Psoas muscle (tissue), 8 donors: Measurements from ENCODE around the gene AHRR. TPM values are rescaled to one million over a fixed set of nuclear protein-coding genes. Genes with fewer than 3 reads are reported as not detected.

Experiments
- ATAC-seq, 4 donors: fragments of 200-7000 bp; cut with Tn5 transposase; one replicate each; pipeline ENCODE4 v1.9.1; 2020; ENCODE audit warnings: moderate library complexity in 3 of 4, mild to moderate bottlenecking in 2 of 4
- DNase-seq, 2 donors: peaks; one replicate each; pipeline ENCODE4 v3.0.0-alpha.2; 2020
- H3K27ac ChIP-seq: fragments of 200-600 bp; one replicate; pipeline ENCODE4 v1.8.0; 2022
- H3K27me3 ChIP-seq, 3 donors: fragments of 200-600 bp in 1 of 3; one replicate each; pipeline versions ENCODE4 v1.6.1 to v1.8.0; 2013 to 2022; ENCODE audit warnings: low read length in 2 of 3, mild to moderate bottlenecking in 2 of 3, moderate library complexity in 1 of 3; ENCODE audit not compliant: insufficient read depth in 3 of 3
- H3K36me3 ChIP-seq, 2 donors: fragments of 200-600 bp in 1 of 2; one replicate each; pipeline versions ENCODE4 v1.6.1 to v1.8.0; 2013 to 2022; ENCODE audit warnings: low read depth in 1 of 2, mild to moderate bottlenecking in 1 of 2, moderate library complexity in 1 of 2; ENCODE audit not compliant: insufficient read depth in 1 of 2
- H3K4me1 ChIP-seq: fragments of 200-600 bp; one replicate; pipeline ENCODE4 v1.8.0; 2022
- H3K4me3 ChIP-seq: fragments of 200-600 bp; one replicate; pipeline ENCODE4 v1.8.0; 2022; ENCODE audit warnings: mild to moderate bottlenecking
- H3K9me3 ChIP-seq: fragments of 200-600 bp; one replicate; pipeline ENCODE4 v1.8.0; 2022
- WGBS, 3 donors: extraction: QIAGEN DNeasy Blood & Tissue Kit; methylation state at CpG; one replicate each; pipeline versions ENCODE4 v1.1.6 to v1.1.7; 2013; 5-methylcytosine and 5-hydroxymethylcytosine counted together
- intact Hi-C, 2 donors: fragments of 100-400 bp; cut with DNase I; formaldehyde crosslinking; loops; one replicate each; pipeline versions ENCODE4 v1.11.0 to v1.14.2; 2022
- polyA plus RNA-seq, 3 donors: library from polyadenylated mRNA; stranded (reverse); fragments of 200-250 nt; gene quantifications; one replicate each; pipeline ENCODE4 v1.2.3, GENCODE V29; 2013
- total RNA-seq, 4 donors: library from RNA; stranded (reverse); fragmentation: NEBNext Ultra II Directional in 2 of 4; extraction: Animal tissue kit (Norgen Biotek cat#: 25700) in 2 of 4; gene quantifications; one replicate each; pipeline versions ENCODE4 v1.2.1 to v1.2.4, GENCODE V29; 2021 to 2023
- TF ChIP-seq, protein P1 (sequence below): fragments of 200-600 bp; IDR thresholded peaks from one replicate; pipeline ENCODE4 v1.8.0; 2022; ENCODE audit warnings: antibody characterized with exemption
- donor health status: healthy with polysubstance abuse.
- donor health status: DM: no; HTN: no; CAD: no; lungs with moderate emphysema.
- donor health status: Bipolar disorder and iron deficiency.
- donor health status: healthy.
- donor health status: DM: yes; HTN: yes; CAD: no.
- donor health status: DM: no; HTN: no; CAD: no.
- donor health status: DM: no; HTN: no; CAD: no.
- donor health status: DM: yes; HTN: yes; CAD: no.

Gene AHRR
- total and polyA plus RNA-seq, 7 donors: 0.10 to 7.4 (median 0.45) TPM

DNA sequence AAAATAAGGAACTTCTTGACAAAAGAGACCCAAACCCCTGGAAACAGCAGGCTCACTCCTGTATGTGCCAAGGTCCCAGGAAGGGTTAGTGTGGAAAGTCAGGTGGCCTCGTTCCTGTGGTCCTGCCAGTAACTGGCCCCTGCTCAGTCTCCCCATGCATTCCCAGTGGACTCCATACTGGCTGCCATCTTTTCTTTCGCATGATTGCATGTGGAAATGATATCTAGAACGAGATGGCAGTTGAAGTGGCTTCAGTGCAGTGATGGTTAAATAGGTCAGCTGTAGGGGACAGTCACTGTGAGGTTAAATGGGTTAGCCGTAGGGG is 30.4 kb downstream of the AHRR start:
- 74 to 81% (median 78%) methylated on average over 4 of the region's 4 CpGs for WGBS, 3 donors
- no peaks in the 10 kb centered on the region for H3K4me1 ChIP-seq
- DNase-seq (no peak), ATAC-seq (no peak)
- H3K27ac ChIP-seq: no peak overlapping the region
- no peaks in the 10 kb centered on the region for H3K36me3 ChIP-seq
- no peaks in the 10 kb centered on the region for H3K9me3 ChIP-seq
- TF ChIP-seq, protein P1, sequence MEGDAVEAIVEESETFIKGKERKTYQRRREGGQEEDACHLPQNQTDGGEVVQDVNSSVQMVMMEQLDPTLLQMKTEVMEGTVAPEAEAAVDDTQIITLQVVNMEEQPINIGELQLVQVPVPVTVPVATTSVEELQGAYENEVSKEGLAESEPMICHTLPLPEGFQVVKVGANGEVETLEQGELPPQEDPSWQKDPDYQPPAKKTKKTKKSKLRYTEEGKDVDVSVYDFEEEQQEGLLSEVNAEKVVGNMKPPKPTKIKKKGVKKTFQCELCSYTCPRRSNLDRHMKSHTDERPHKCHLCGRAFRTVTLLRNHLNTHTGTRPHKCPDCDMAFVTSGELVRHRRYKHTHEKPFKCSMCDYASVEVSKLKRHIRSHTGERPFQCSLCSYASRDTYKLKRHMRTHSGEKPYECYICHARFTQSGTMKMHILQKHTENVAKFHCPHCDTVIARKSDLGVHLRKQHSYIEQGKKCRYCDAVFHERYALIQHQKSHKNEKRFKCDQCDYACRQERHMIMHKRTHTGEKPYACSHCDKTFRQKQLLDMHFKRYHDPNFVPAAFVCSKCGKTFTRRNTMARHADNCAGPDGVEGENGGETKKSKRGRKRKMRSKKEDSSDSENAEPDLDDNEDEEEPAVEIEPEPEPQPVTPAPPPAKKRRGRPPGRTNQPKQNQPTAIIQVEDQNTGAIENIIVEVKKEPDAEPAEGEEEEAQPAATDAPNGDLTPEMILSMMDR: no peak
- no peak overlapping the region for H3K4me3 ChIP-seq
- intact Hi-C loops: no loop called here
- H3K27me3 ChIP-seq: peaks cover 0 to 41% (median 8%) of the 10 kb centered on the region in 3 donors

DNA sequence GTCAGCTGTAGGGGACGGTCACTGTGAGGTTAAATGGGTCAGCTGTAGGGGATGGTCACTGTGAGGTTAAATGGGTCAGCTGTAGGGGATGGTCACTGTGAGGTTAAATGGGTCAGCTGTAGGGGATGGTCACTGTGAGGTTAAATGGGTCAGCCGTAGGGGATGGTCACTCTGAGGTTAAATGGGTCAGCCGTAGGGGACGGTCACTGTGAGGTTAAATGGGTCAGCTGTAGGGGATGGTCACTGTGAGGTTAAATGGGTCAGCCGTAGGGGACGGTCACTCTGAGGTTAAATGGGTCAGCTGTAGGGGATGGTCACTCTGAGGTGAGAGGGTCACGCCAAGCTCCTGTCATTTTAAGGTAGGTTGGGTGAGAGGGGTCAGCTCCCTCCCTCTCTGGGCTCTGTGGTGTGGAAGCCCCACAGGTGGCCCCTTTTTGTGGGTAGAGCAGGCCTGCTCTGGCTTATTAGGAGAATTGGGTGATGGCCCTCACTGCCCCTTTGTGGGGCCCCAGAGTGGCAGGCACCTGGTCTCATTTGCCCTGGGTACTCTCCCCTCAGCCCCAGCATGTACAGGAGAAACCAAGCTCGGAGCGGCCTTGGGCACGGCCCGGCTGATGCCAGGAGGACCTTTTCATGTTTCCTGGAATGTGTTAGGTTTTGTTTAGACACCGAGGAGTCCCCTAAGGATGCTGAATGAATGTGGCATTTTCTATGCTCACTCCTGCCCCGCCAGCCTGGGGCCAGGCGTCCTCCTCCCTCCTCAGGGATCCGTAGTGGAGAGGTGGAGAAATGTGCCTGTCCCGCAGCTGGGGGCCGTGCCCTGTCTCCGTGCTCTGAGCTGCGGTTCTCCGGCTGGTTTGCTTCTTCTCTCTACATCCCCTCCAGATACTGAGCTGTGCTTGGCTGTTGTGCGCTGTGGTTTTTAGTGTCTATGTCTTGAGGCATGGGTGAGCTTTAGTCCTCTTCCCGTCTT is 31.4 kb downstream of the AHRR start:
- Histone ChIP-seq H3K27me3 (peaks cover 0 to 30% (median 8%) of the 10 kb centered on the region in 3 donors), H3K36me3 (no peaks in the 10 kb centered on the region), H3K9me3 (no peaks in the 10 kb centered on the region), H3K4me1 (no peaks in the 10 kb centered on the region), H3K27ac (no peak overlapping the region), H3K4me3 (no peak overlapping the region)
- ATAC-seq (no peak), DNase-seq (no peak)
- intact Hi-C loops: no loop called here
- 62 to 67% (median 66%) methylated on average over 19 to 22 of the region's 22 CpGs for WGBS, 3 donors
- TF ChIP-seq, protein P1: no peak

DNA sequence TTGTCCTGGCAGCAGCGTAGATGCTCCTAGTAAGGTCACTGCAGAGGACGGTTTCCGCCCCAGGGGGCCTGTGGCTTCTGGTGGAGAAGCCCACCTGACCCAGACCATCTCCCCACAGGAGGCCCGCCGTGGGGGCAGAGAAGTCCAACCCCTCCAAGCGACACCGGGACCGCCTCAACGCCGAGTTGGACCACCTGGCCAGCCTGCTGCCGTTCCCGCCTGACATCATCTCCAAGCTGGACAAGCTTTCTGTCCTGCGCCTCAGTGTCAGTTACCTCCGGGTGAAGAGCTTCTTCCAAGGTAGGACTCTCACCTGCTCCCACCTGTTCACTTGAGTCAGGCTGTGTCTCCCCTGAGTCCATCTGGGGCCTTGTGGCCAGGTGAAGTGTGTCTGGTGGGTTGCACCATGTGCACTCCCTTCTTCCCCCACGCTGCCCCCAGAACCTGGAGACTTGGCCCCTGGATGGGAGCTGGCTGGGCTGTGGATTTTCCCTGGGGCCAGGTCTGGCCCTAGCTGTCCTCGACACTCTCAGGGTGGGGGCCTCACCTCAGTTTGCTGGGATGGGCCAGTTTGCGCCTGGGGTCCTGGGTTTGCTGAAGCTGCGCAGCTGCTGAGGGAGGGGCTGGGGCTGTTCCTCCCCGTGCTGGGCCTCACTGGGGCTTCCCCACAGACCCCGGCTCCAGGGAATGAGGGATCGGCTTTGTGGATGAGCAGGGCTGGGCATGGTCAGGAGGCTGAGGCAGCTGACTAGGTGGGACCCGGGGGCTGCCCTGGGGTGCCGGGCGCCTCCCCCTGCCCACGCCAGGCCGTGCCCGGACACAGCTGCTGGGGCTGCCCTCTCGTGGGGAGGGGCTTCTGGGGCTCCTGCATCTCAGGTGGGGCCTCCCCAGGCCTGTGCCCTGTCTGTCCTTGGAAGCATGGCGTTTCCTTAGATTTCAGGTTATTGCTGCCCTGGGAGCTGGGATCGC is 32.4 kb downstream of the AHRR start:
- H3K27ac ChIP-seq: no peak overlapping the region
- no peak for DNase-seq
- no peaks in the 10 kb centered on the region for H3K4me1 ChIP-seq
- 84 to 86% (median 84%) methylated on average over 24 to 30 of the region's 30 CpGs for WGBS, 3 donors
- H3K9me3 ChIP-seq: no peaks in the 10 kb centered on the region
- ATAC-seq: no peak
- peaks cover 0 to 21% (median 8%) of the 10 kb centered on the region in 3 donors for H3K27me3 ChIP-seq
- no peak overlapping the region for H3K4me3 ChIP-seq
- no peaks in the 10 kb centered on the region for H3K36me3 ChIP-seq
- intact Hi-C loops: no loop called here
- TF ChIP-seq, protein P1: no peak

DNA sequence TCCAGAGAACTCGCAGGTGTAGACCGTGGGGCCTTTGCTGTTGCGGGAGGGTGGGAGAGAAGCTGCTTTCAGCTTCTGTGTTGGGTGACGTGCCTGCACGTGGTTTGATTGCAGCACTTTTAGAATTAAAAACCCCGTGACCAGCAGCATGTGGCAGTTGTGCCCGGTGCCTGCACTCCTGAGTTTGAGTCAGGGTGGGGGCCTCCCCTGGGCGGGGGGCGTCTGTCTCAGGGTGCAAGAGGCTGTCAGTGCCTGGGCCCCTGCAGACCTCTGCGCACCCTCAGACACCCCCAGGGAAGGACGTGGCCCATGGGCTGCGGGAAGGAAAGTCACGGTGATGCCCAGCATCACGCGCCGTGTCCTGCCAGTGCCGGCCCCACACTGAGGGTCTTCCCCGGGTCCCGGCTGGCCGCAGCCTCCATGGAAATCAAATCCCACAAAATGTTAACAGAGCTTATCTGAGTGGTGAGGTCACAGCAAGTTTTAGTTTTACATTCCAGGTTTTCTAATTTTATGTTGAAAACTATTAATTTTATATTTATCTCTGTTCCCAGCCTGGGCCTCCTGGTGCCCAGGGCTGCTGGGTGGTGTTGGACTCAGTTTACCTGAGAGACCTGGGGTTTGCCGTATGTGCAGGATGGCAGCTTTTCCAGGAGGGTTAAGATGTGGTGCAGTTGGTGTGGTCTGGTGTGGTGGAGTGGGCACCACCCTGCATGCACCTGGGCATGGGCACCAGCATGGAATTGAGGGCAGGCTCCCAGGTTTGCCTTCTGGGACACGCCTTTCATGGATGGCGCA is 33.3 kb downstream of the AHRR start:
- no peaks in the 10 kb centered on the region for H3K9me3 ChIP-seq
- H3K27ac ChIP-seq: no peak overlapping the region
- H3K4me3 ChIP-seq: no peak overlapping the region
- H3K36me3 ChIP-seq: no peaks in the 10 kb centered on the region
- H3K4me1 ChIP-seq: no peaks in the 10 kb centered on the region
- WGBS, 3 donors: 73 to 85% (median 78%) methylated on average over 23 of the region's 23 CpGs
- TF ChIP-seq, protein P1: no peak
- ATAC-seq (no peak), DNase-seq (no peak)
- intact Hi-C loops: no loop called here
- H3K27me3 ChIP-seq: peaks cover 0 to 14% (median 8%) of the 10 kb centered on the region in 3 donors
